Measurements from ENCODE around the gene CYP2D6. TPM values are rescaled to one million over a fixed set of nuclear protein-coding genes. Genes with fewer than 3 reads are reported as not detected.

CYP2D6 gene
- total and polyA plus RNA-seq, 2 of the 13 experiments (the other 11 are each of a cell fraction or from before 2014, with no cell fraction given): 1.0 to 3.7 TPM

- CTCF ChIA-PET (ENCODE audit: low intra/inter-chr PET ratio, low total read pairs): no interaction called here
- H3K27ac ChIP-seq (ENCODE audit: extremely low read length, insufficient read depth, low read length): no peak overlapping the region
- no peaks in the 10 kb centered on the region for H3K27me3 ChIP-seq (ENCODE audit: control insufficient read depth in 1 of 2, insufficient read depth in 2 of 2, low read length in 2 of 2)
- ATAC-seq (no peak), DNase-seq (ENCODE audit: low spot score) (no peak), FAIRE-seq (no peak)
- in situ Hi-C loops (cut with HindIII; ENCODE audit: extremely low pct_ligation_motif_present, low pct_unique_long_range_greater_than_20kb) (no loop called here), intact Hi-C loops (cut with micrococcal nuclease; ENCODE audit: unreplicated experiment) (no loop called here)
- no peaks in the 10 kb centered on the region for H3K4me1 ChIP-seq (ENCODE audit: insufficient read depth, low read length)
- 96% methylated on average over 4 of the region's 7 CpGs for WGBS (ENCODE audit: low lambda C conversion rate)
- no peak overlapping the region for H3K4me2 ChIP-seq (ENCODE audit: low read depth, low read length)
- no peaks in the 10 kb centered on the region for H3K79me2 ChIP-seq (ENCODE audit: insufficient read depth, low read length)
- no peak for TF ChIP-seq MXI1 (IDR thresholded peaks at IDR 0.05; ENCODE audit: borderline replicate concordance, low read depth, low read length)
- 0 out of 2 replicates have a peak, but pooled peaks have one; percentile 19 for TF ChIP-seq NFKB2 (CRISPR knock-in tag; IDR thresholded peaks at IDR 0.05; ENCODE audit: borderline replicate concordance)
- peaks cover 1 to 15% of the 10 kb centered on the region in 2 experiments; a peak in 3 of 5 replicates for H3K36me3 ChIP-seq (replicated peaks in 1 of 2; ENCODE audit: control insufficient read depth in 1 of 2, insufficient read depth in 2 of 2, low read length in 2 of 2)
- no peaks in the 10 kb centered on the region for H3K9me3 ChIP-seq (ENCODE audit: low read length)
- H2AFZ ChIP-seq (ENCODE audit: low read length): no peak overlapping the region
- H3K4me3 ChIP-seq (replicated peaks in 1 of 3; ENCODE audit: insufficient read depth in 1 of 3, low read depth in 2 of 3, low read length in 3 of 3): no peak overlapping the region
- no TSS peak for BruUV-seq (replicated peaks)
- no peak overlapping the region for H3K9ac ChIP-seq (ENCODE audit: insufficient read depth, low read depth, low read length)
- H4K20me1 ChIP-seq (ENCODE audit: insufficient read depth, low read length): no peaks in the 10 kb centered on the region
- POLR2A ChIA-PET: no interaction called here
Measured at GRCh38 chr22:42155053-42155543, 24.5 kb upstream of the CYP2D6 start.

DNA sequence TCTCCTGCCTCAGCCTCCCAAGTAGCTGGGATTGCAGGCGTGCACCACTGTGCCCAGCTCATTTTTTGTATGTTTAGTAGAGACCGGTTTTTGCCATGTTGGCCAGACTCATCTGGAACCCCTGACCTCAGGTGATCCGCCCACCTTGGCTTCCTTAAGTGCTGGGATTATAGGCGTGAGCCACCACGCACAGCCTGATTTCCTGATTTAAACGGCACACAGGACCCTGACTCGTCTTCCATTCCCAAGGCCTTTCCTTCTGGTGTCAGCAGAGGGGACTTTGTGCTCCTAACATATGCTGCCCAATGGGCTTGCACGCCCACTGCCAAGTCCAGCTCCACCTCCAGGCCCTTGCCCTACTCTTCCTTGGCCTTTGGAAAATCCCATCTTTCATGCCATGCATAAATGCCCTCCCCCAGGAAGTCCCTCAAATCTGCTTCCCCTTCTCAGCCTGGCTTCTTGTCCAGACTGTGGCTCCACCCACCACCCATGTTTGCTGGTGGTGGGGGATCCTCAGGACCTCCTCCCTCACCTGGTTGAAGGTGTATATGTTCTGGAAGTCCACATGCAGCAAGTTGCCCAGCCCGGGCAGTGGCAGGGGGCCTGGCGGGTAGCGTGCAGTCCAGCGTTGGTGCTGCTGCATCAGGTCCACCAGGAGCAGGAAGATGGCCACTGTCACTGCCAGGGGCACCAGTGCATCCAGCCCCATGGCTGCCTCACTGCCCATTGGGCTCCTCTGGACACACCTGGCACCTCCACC lies 23.9 kb upstream of the CYP2D6 start:
- no peak overlapping the region for H3K4me2 ChIP-seq (ENCODE audit: low read depth, low read length)
- DNase-seq (ENCODE audit: low spot score) (no peak), FAIRE-seq (no peak), ATAC-seq (no peak)
- TF ChIP-seq AHDC1 (CRISPR knock-in tag; IDR thresholded peaks at IDR 0.05; ENCODE audit: borderline replicate concordance): no peak
- TF ChIP-seq POLR2A (IDR thresholded peaks at IDR 0.05; ENCODE audit: insufficient read depth in 1 of 2, low read depth in 2 of 2, low read length in 2 of 2): 0 out of 4 replicates have a peak, but pooled peaks of 1 of the 2 experiments have one; percentile 13
- TF ChIP-seq CCAR2 (optimal IDR thresholded peaks at IDR 0.05; ENCODE audit: low read depth, low read length): no peak
- H3K4me1 ChIP-seq (ENCODE audit: insufficient read depth, low read length): 0 out of 2 replicates have a peak, but pooled peaks cover under 1% of the 10 kb centered on the region
- POLR2A ChIA-PET: no interaction called here
- no peaks in the 10 kb centered on the region for H3K27me3 ChIP-seq (ENCODE audit: control insufficient read depth in 1 of 2, insufficient read depth in 2 of 2, low read length in 2 of 2)
- CTCF ChIA-PET (ENCODE audit: low intra/inter-chr PET ratio, low total read pairs): no interaction called here
- intact Hi-C loops (cut with micrococcal nuclease; ENCODE audit: unreplicated experiment): no loop called here
- WGBS (ENCODE audit: low lambda C conversion rate): 97% methylated on average over 9 of the region's 12 CpGs
- no peaks in the 10 kb centered on the region for H4K20me1 ChIP-seq (ENCODE audit: insufficient read depth, low read length)
- peaks cover 1 to 15% of the 10 kb centered on the region in 2 experiments; a peak in 3 of 5 replicates for H3K36me3 ChIP-seq (replicated peaks in 1 of 2; ENCODE audit: control insufficient read depth in 1 of 2, insufficient read depth in 2 of 2, low read length in 2 of 2)
- H3K9me3 ChIP-seq (ENCODE audit: low read length): no peaks in the 10 kb centered on the region
- in situ Hi-C loops (cut with HindIII; ENCODE audit: extremely low pct_ligation_motif_present, low pct_unique_long_range_greater_than_20kb): no loop called here
- H2AFZ ChIP-seq (ENCODE audit: low read length): no peak overlapping the region
- BruUV-seq (replicated peaks): no TSS peak
- no peak overlapping the region for H3K27ac ChIP-seq (ENCODE audit: extremely low read length, insufficient read depth, low read length)
- H3K4me3 ChIP-seq (replicated peaks in 1 of 3; ENCODE audit: insufficient read depth in 1 of 3, low read depth in 2 of 3, low read length in 3 of 3): no peak overlapping the region
- H3K79me2 ChIP-seq (ENCODE audit: insufficient read depth, low read length): no peaks in the 10 kb centered on the region
- H3K9ac ChIP-seq (ENCODE audit: insufficient read depth, low read depth, low read length): no peak overlapping the region

Data from HepG2 (cell line).